VCaP (cell line): ENCODE results near the gene TRHDE.
A peak's percentile ranks its signal among the peaks of the same experiment; 100 is the strongest.

ENCODE experiments used
- H3K27ac ChIP-seq: fragments of 450-650 bp; 2 replicates; pipeline ENCODE4 v1.5.1; 2017
- TF ChIP-seq, protein P1 (sequence below): fragments of 450-650 bp; conservative IDR thresholded peaks from 2 replicates; pipeline ENCODE4 v1.5.1; 2017; ENCODE audit warnings: mild to moderate bottlenecking, moderate library complexity

The TRHDE gene

DNA sequence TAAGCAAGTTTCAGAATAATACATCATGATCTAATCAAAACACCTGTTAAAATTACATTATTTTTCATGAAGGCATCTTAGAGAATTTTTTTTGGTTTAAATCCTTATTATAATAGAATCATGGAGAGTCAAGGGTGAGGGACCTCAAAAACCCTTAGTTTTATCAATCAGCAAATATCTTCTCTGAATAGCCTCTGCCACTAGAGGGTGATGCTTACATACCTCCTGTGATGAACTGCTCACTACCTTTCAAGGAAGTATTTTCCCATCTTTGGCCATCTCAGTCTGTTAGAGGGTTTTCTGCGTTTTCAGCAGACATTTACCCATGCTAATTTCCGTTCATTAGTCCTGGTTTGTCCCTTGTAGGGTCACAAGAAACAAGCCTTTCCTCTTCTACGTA, 200.2 kb downstream of the TRHDE start:
- TF ChIP-seq, protein P1, sequence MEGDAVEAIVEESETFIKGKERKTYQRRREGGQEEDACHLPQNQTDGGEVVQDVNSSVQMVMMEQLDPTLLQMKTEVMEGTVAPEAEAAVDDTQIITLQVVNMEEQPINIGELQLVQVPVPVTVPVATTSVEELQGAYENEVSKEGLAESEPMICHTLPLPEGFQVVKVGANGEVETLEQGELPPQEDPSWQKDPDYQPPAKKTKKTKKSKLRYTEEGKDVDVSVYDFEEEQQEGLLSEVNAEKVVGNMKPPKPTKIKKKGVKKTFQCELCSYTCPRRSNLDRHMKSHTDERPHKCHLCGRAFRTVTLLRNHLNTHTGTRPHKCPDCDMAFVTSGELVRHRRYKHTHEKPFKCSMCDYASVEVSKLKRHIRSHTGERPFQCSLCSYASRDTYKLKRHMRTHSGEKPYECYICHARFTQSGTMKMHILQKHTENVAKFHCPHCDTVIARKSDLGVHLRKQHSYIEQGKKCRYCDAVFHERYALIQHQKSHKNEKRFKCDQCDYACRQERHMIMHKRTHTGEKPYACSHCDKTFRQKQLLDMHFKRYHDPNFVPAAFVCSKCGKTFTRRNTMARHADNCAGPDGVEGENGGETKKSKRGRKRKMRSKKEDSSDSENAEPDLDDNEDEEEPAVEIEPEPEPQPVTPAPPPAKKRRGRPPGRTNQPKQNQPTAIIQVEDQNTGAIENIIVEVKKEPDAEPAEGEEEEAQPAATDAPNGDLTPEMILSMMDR = peak; percentile 30; the same call in 1 of the 2 replicates
- no peak overlapping the region for H3K27ac ChIP-seq

DNA sequence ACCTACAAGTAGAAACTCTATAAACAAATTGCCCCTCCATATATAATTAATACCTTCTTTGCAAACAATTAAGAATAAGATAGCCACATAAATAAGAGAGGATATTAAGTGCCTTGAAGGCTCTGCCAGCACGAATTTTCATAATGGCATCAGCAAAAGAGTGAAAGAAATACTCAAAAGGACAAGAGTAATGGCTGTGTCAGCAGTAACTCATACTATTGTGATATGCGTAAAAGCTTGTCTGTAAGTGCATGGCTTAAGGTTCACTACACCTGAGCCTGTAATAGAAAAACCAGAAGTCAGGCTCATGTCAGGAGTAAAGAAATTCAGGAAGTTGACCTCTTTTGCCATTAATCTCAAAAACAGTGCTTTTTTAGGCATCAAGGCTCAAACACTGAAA, 204.1 kb downstream of the TRHDE start:
- TF ChIP-seq, protein P1 = no peak
- no peak overlapping the region for H3K27ac ChIP-seq

DNA sequence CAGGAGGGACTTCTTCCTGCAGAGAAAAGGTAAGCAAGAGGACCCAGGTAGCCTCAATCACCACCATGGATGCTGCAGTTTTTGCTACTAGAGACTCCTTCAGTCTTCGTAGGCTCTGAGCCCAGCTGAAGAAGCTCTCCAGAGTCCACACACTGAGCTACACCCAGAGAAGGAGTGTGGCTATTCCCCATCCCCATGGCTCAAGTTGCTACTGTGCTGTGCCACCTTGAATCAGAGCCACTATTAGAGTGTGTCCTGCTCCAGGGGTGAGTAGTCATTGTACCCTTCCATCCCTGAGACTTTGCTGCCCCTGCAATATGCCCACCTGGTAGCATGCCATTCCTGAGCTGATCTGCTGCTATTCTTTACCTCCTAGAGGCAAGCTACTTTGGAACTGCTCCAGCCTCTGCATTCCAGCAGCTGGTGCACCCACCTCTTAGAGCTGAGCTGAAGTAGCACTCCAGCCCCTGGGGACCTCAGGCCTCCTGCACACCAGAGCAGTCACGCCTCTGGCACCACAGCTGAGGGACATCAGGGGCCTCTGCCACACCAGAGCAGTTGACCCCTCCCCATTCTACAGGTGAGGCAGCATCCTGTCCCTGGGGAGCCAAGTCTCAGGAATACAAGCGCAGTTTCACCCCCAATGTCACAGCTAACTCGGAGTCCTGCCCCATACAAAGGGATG, 213.0 kb downstream of the TRHDE start:
- TF ChIP-seq, protein P1 = no peak
- no peak overlapping the region for H3K27ac ChIP-seq

DNA sequence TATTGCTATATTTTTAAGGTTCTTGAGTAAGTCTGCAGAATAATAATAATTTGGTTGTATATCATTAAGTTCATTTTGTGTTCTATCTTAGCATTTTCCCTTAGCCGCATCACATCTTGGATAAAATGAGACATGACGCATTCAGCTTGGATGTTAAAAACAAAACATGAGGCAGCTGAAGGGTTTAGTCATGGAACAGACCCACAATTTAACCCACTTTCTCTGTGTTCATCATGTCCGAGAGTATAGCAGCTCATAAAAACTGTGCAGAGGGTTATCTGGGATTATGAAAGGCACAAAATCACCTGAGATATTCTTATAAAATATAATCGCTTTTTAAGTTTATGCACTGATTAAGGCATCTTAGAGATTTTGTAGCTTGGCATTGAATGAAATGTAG, 219.3 kb downstream of the TRHDE start:
- TF ChIP-seq, protein P1 = no peak
- no peak overlapping the region for H3K27ac ChIP-seq

DNA sequence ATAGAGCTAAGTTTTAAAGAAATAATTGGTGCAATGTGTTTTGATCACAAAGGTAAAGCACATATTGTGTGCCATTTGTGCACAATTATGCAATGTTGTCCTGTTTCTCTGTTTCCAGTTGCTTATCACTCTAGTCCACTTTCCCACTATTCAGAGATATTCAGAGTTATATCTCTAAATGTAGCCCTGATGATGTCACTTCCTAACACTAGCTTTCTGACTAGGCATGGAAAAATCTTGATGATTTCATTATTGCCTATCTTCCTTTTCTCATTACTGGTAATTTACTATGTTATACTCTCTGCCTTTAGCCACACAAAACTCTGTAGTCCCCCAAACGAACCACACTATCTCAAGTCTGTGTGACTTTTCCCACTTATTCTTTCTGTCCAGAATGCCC, 221.2 kb downstream of the TRHDE start:
- TF ChIP-seq, protein P1 = no peak
- H3K27ac ChIP-seq = no peak overlapping the region

DNA sequence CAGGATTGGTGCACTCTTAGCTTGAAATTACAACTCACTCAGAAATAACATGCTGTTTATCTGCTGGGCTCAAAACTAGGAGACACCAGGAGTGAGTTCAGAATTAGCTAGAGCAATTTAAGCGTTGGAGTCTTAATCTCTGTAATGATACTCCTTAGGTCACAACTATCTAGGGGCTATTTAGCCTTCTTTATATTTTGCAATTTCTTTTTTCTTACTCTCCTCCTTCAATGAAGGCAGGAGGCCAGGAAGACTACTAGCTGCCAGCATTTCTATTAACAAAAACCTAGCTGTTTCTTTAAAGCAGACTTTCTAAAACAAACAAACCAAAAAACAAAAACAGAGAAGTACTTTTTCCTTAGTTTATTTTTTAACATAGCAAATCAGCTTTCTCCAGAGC, 226.2 kb downstream of the TRHDE start:
- no peak overlapping the region for H3K27ac ChIP-seq

DNA sequence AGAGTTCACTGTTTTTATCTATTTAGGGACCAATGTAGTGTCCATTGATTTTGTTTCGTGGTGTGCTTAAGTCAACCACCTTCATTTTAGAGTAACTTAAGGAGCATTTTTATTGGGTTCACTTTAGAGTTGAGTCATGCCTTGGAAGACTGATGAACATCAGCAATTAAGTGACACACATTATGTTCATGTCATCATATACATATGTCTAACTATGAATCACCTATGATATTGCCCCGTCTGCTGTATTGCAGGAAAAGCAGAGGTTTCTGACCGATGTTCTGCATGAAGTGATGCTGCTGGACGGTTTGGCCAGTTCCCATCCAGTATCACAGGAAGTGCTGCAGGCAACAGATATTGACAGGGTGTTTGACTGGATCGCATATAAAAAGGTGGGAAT, 227.1 kb downstream of the TRHDE start:
- TF ChIP-seq, protein P1 = no peak
- no peak overlapping the region for H3K27ac ChIP-seq

More for the DNA sequence above, 226.2 kb downstream of the TRHDE start:
- TF ChIP-seq, protein P1 = no peak
